Effector CD4-positive, alpha-beta T cell (primary cell): ENCODE results near the gene NPLOC4.

Experiments used
- DNase-seq: peaks from one replicate; pipeline ENCODE4 v3.0.0-alpha.2; 2020

The NPLOC4 gene

DNA sequence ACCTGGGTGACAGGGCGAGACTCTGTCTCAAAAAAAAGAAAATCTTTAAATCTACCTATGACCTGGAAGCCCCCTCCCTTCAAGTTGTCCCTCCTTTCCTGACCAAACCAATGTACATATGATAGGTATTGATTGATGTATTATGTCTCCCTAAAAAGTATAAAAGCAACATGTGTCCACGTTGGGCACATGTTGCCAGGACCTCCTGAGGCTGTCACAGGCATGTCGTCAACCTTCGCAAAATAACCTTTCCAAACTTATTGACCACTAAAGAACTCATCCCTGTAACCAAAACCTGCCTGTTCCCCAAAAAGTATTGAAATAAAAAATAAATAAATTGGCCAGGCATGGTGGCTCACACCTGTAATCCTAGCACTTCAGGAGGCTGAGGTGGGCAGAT lies 25.1 kb upstream of the NPLOC4 start:
- no peak for DNase-seq

- DNase-seq: no peak
These were observed 23.5 kb upstream of the NPLOC4 start for GRCh38 chr17:81660441-81660840.

DNA sequence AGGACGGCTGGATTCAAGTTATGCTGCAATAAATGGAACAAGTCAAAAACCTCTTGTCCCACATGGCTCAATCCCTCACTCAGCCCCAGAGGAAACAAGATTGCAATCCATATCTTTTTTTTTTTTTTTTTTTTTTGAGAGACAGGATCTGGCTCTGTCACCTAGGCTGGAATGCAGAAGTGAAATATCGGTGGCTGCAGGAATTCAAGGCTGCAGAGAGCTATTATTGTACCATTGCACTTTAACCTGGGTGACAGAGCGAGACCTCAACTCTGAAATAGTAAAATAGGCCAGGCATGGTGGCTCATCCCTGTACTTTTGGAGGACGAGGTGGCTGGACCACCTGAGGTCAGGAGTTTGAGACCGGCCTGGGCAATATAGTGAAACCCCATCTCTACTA lies 22.1 kb upstream of the NPLOC4 start:
- no peak for DNase-seq

DNA sequence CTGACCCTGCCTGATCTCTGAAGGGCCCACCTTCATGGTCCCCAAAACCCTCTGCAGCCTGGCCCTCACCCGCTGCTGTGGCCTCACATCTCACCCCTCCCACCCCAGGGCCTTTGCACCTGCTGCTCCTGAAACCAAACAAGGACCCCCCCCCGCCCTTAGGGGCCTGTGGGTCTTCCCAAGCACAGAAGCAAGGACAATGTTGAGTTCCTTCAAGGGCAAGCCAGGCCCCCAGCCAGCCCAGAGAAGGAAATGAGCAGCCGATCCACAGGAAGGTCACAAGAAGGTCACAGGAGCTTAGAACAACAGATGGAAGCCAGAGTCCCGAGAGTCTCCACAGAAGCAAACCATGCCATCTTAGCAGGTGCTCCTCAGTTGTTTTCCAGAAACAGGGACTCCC lies 19.9 kb upstream of the NPLOC4 start:
- DNase-seq: no peak

- DNase-seq: no peak
These were observed 19.3 kb upstream of the NPLOC4 start, which contains the start of gene PDE6G for GRCh38 chr17:81656118-81656743. PDE6G (minus strand) TSS chr17:81656542; CDS start chr17:81653305, 3,237 bp downstream.

DNA sequence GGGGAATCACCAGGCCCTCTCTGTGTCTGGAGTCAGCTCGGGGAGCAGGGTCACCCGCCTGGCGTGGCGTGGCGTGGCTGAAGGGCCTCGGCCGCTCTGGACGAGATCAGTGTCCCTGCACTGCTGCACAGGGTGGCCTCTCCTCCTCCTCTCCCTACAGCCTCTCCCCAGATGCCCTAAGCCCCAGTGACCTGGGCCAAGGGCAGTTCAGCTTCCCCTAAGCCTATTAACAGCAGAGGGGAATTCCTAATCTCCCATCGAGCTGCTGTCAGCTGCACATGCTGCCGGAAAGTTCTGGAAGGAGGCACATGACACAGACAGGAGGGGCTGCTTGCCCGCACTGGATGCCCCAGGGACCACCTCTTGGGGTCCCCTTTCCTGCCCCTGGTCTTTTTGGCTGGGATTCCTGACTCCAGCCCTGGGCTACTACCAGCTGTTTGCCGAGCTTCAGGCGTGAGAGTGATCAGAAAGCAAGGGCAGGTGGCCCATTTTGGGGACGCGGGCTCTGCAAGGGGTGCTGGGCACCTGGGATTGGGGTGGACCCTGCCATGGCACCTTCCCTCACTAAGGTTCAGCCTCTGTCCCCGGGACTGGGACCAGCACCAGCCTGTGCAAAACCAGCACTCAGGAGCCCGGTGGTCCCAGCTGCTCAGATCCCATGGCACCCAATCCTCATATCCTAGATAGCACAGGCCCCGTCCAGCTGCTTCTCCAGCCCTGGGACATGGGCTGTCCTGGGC lies 18.6 kb upstream of the NPLOC4 start:
- DNase-seq: no peak

DNA sequence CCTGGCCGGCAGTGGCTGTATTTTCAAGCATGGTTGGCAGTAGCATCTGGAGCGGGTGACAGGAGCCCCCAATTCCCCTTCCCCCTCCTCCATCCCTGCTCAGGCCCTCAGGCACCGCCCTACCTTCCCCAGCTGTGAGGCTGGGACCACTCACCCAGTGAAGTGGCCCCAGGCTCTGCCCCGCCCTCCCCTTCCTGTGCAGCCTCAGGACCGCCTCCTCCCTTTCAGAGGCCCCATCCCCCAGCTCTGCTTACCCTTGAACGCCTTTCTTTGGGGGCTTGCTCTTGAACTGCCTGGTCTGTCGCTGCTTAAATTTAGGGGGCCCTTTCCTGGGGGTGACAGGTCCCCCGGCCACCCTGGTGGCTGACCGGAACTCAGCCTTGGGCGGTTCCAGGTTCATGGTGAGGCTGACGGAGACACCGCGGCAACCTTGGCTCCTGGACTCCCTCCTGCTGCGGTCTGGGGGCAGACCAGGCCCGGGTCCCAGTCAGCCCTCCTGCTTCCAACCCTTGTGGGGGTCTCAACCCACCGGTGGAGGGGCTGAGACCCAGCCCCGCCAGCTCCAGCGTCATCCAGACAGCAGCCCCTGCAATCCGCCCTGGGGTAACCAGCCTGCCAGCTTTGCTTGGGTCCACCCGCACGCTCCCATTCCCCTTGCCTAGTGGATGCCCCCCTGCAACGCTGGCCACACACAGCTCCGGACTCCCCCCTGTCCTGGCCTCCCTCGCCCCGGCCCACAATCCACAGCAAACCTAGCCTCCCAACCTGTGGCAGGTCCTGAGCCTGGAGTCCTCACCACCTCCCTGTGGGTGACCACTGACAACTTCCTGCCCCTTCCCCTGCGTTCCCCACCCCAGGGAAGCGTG lies 16.2 kb upstream of the NPLOC4 start:
- DNase-seq: no peak

DNA sequence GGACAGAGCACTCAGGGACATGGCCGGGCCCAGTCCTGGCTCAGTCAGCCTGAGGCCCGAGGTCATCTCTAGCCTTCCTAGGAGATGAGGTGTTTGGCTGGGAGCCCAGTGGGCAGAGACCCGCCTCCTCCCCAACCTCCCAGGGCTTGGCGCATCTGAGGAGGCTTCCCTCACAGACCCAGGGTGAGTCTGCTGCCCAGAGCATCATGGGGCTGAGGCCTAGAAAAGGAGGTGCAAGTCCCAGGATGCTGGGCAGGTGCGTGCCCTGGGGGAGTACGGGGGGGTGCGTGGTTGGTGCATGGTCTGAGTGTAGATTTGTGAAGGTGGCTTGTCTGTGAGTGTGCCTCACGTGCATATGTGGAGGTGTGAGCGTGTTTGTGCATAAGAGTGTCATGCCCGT lies 14.8 kb upstream of the NPLOC4 start:
- no peak for DNase-seq

GRCh38 chr17:81650951-81651350 lies 14.0 kb upstream of the NPLOC4 start:
- DNase-seq: no peak

DNA sequence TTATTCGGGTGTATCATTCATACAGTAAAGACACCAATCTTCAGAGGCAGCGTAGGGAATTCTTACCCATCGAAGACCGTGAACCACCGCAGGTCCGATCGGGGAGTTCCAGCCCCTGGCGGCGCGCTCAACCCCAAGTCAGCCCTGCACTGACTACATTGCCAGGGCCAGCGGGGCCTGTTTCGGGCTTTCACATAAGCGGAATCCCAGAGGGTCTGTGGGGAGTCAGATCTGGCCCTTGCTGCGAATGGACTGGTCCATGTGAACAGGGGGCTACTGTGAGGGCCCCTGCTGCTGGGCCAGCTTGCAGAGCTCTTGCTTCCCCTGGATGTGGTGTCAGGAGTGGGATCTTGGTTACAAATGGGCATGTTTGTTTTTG lies 11.8 kb upstream of the NPLOC4 start:
- DNase-seq: no peak

DNA sequence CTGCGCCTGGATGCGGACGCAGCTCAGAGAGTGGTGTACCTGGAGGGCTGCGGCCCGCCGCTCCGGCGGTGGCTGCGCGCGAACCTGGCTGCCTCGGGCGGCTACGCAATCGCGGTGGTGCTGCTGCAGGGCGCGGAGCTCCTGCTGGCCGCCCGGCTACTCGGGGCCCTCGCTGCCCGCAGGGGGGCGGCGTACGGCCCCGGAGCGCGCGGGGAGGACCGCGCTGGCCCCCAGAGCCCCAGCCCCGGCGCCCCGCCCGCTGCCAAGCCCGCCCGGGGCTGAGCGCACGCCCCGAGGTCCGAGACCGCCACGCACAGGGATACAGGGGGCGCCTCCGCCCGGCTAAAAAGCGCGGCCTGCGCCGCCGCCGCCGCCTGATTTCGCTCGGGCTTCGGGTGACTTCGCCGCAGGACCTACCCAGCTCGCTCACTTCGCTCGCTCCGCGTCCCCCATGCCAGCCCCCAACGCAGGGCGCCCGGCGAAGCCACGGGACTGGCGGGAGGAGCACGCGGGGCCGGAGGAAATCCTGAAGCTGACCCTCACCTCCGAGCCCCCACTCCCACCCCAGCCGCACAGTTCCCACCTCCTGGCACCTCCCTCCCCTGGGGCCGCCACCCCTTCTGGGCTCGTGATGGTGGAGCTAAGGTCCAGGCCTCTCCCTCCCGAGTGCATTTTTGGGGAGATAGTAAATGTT lies 11.2 kb upstream of the NPLOC4 start:
- DNase-seq: no peak

DNA sequence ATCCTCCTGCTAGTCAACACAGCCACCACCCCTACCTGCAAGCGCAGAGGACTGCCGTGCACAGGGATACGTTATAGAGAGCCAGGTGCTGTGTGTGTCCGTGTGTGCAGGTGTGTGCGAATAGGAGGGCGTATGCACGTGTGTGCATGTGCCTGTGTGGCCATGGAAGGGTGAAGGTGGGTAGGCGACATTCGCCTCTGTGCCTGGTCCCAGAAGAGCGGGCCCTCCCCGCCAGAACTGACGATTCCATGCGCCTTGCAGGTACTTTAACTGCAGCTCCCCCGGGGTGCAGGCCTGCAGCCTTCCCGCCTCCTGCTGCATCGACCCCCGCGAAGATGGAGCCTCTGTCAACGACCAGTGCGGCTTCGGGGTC lies 10.7 kb upstream of the NPLOC4 start:
- no peak for DNase-seq

- no peak for DNase-seq
These were observed 10.1 kb upstream of the NPLOC4 start for GRCh38 chr17:81646869-81647600.

- no peak for DNase-seq
These were observed 8.4 kb upstream of the NPLOC4 start for GRCh38 chr17:81644976-81645952.

GRCh38 chr17:81644496-81644895 lies 7.6 kb upstream of the NPLOC4 start:
- DNase-seq: no peak

GRCh38 chr17:81641825-81642489 lies 5.0 kb upstream of the NPLOC4 start:
- DNase-seq: no peak

GRCh38 chr17:81640011-81640410 lies 3.1 kb upstream of the NPLOC4 start:
- DNase-seq: no peak

- no peak for DNase-seq
These were observed 1.8 kb upstream of the NPLOC4 start for GRCh38 chr17:81638683-81639082.

DNA sequence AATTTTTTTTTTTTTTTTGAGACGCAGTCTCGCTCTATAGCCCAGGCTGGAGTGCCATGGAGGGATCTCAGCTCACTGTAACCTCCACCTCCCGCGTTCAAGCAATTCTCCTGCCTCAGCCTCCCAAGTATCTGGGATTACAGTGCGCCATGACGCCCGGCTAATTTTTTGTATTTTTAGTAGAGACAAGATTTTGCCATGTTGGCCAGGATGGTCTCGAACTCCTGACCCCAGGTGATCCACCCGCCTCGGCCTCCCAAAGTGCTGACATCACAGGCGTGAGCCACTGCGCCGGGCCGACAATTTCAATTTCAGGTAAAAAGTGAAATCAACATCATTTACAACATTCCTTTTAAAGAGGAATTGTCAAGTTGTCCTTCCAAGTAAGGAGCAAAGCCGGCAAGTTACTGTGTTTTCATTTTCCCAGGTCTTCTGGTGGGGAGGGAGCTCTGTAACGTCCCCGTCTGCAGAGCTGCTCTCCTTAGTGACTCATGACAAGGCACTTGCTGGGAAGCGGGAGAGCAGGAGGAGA lies 873 bp downstream of the NPLOC4 start:
- DNase-seq: no peak

DNA sequence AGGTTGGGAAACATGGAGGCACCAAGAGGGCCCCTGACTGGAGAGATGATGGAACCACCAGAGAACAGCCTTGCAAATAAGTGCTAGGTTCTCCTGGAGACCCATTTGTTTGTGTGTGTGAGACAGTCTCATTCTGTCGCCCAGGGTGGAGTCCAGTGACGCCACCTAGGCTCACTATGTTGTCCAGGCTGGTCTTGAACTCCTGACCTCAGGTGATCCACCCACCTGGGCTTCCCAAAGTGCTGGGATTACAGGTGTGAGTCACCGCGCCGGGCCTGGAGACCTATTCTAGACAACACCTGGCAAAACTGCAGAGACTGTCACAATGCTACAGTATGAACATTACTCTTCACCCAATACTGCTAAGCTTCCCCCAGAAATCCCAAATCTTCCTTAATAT lies 1.5 kb downstream of the NPLOC4 start:
- no peak for DNase-seq
